ENCODE measurements around the gene IDH3G. TPM values are rescaled to one million over a fixed set of nuclear protein-coding genes. Genes with fewer than 3 reads are reported as not detected.
"Not testable (repeated sequence)": the region's sequence is repeated elsewhere in the genome, so short reads cannot be mapped to it uniquely, and the experiment has no call there.

The IDH3G gene
- total RNA-seq, 1 experiment from 2014 or later: 52.0 TPM

GRCh38 chrX:153819384-153820040 lies 25.3 kb upstream of the IDH3G start:
- intact Hi-C loops (cut with micrococcal nuclease; ENCODE audit: unreplicated experiment): no loop called here
- ChIA-PET CTCF (no interaction called here), POLR2A (ENCODE audit: low non-redundant PET) (interaction anchor here (0.6 kb wide), 2 partner anchors 148 to 638 kb away, joined by 3 to 4 read pairs; no protein-coding TSS in a partner anchor)
- Histone ChIP-seq H3K4me1 (ENCODE audit: insufficient read depth, low read length, poor library complexity, severe bottlenecking) (no peaks in the 10 kb centered on the region), H3K27me3 (replicated peaks; ENCODE audit: insufficient read depth, low read depth, low read length, poor library complexity) (no peaks in the 10 kb centered on the region), H3K36me3 (ENCODE audit: insufficient read depth, low read length, poor library complexity, severe bottlenecking) (no peaks in the 10 kb centered on the region), H3K4me3 (ENCODE audit: low read depth, low read length, poor library complexity, severe bottlenecking) (peak overlapping the region; percentile 41), H3K27ac (ENCODE audit: low read depth, low read length, poor library complexity, severe bottlenecking) (peak overlapping the region; percentile 50), H3K9me3 (ENCODE audit: low read depth, low read length, poor library complexity, severe bottlenecking) (no peaks in the 10 kb centered on the region)
- no peak for DNase-seq (ENCODE audit: low spot score)
- BruUV-seq (replicated peaks): no TSS peak
- TF ChIP-seq EZH2 (IDR thresholded peaks at IDR 0.05; ENCODE audit: borderline replicate concordance, low read depth, low read length, poor library complexity, severe bottlenecking) (no peak), CTCF (conservative IDR thresholded peaks at IDR 0.05; ENCODE audit: low read depth, low read length) (no peak)

- Histone ChIP-seq H3K27me3 (replicated peaks; ENCODE audit: insufficient read depth, low read depth, low read length, poor library complexity) (no peaks in the 10 kb centered on the region), H3K4me1 (ENCODE audit: insufficient read depth, low read length, poor library complexity, severe bottlenecking) (no peaks in the 10 kb centered on the region), H3K36me3 (ENCODE audit: insufficient read depth, low read length, poor library complexity, severe bottlenecking) (no peaks in the 10 kb centered on the region), H3K4me3 (ENCODE audit: low read depth, low read length, poor library complexity, severe bottlenecking) (peak overlapping the region; percentile 41), H3K27ac (ENCODE audit: low read depth, low read length, poor library complexity, severe bottlenecking) (peak overlapping the region; percentile 50), H3K9me3 (ENCODE audit: low read depth, low read length, poor library complexity, severe bottlenecking) (no peaks in the 10 kb centered on the region)
- ChIA-PET POLR2A (ENCODE audit: low non-redundant PET) (interaction anchor here (0.7 kb wide), 1 partner anchor 174 kb away, joined by 16 read pairs; no protein-coding TSS in a partner anchor), CTCF (no interaction called here)
- peak; percentile 61 for DNase-seq (ENCODE audit: low spot score)
- no TSS peak for BruUV-seq (replicated peaks)
- intact Hi-C loops (cut with micrococcal nuclease; ENCODE audit: unreplicated experiment): no loop called here
- TF ChIP-seq EZH2 (IDR thresholded peaks at IDR 0.05; ENCODE audit: borderline replicate concordance, low read depth, low read length, poor library complexity, severe bottlenecking): no peak
- no peak for TF ChIP-seq CTCF (conservative IDR thresholded peaks at IDR 0.05; ENCODE audit: low read depth, low read length)
Measured at GRCh38 chrX:153818571-153819383, 24.6 kb upstream of the IDH3G start.

- POLR2A ChIA-PET (ENCODE audit: low non-redundant PET): interaction anchor here (0.7 kb wide), 1 partner anchor 174 kb away, joined by 16 read pairs; no protein-coding TSS in a partner anchor
- intact Hi-C loops (cut with micrococcal nuclease; ENCODE audit: unreplicated experiment); CTCF ChIA-PET; H3K9me3 ChIP-seq (ENCODE audit: low read depth, low read length, poor library complexity, severe bottlenecking); BruUV-seq (replicated peaks); H3K27ac ChIP-seq (ENCODE audit: low read depth, low read length, poor library complexity, severe bottlenecking); DNase-seq (ENCODE audit: low spot score); H3K4me3 ChIP-seq (ENCODE audit: low read depth, low read length, poor library complexity, severe bottlenecking); H3K36me3 ChIP-seq (ENCODE audit: insufficient read depth, low read length, poor library complexity, severe bottlenecking); H3K4me1 ChIP-seq (ENCODE audit: insufficient read depth, low read length, poor library complexity, severe bottlenecking); H3K27me3 ChIP-seq (replicated peaks; ENCODE audit: insufficient read depth, low read depth, low read length, poor library complexity): not testable (repeated sequence)
Measured at GRCh38 chrX:153818064-153818463, 23.9 kb upstream of the IDH3G start.
